ENCODE measurements around the gene SOBP. TPM values are rescaled to one million over a fixed set of nuclear protein-coding genes. Genes with fewer than 3 reads are reported as not detected.

The SOBP gene
- total and polyA plus RNA-seq, 2 donors (not counting 3 experiments of a cell fraction or from before 2014, with no cell fraction given) = 0.35 to 6.6 TPM

- H3K4me3 ChIP-seq (replicated peaks in 1 of 3; ENCODE audit: insufficient read depth in 1 of 3, low read depth in 1 of 3, low read length in 3 of 3) = no peak overlapping the region
- H3K4me2 ChIP-seq (ENCODE audit: insufficient read depth, low read length) = no peak overlapping the region
Observed at GRCh38 chr6:107660839-107661238, 170.9 kb downstream of the SOBP start.

More at GRCh38 chr6:107660839-107661238, 170.9 kb downstream of the SOBP start:
- DNase-seq (ENCODE audit: low read depth, low spot score) = no peak
- dilution Hi-C loops (cut with MboI; ENCODE audit: extremely low pct_ligation_motif_present, low sequenced_read_pairs) (no loop called here), intact Hi-C loops (cut with micrococcal nuclease) (no loop called here)
- TF ChIP-seq CTCF (IDR thresholded peaks at IDR 0.05; ENCODE audit: extremely low read depth in 1 of 2, insufficient read depth in 1 of 2, low read depth in 1 of 2, low read length in 2 of 2) (no peak), EZH2 (IDR thresholded peaks at IDR 0.05; ENCODE audit: borderline replicate concordance, low read depth, low read length, severe bottlenecking) (no peak), POLR2AphosphoS5 (IDR thresholded peaks at IDR 0.05; ENCODE audit: insufficient read depth, low read depth, low read length) (no peak), JUN (IDR thresholded peaks at IDR 0.05; ENCODE audit: borderline replicate concordance, insufficient read depth, insufficient read length, low read depth) (no peak), FOS (IDR thresholded peaks at IDR 0.05; ENCODE audit: borderline replicate concordance, insufficient read depth, low read length) (no peak), MAX (IDR thresholded peaks at IDR 0.05; ENCODE audit: insufficient read depth, insufficient read length) (no peak), POLR2A (IDR thresholded peaks at IDR 0.05; ENCODE audit: low read depth, low read length) (no peak), MYC (IDR thresholded peaks at IDR 0.05; ENCODE audit: low read depth, low read length) (no peak), GATA2 (IDR thresholded peaks at IDR 0.05; ENCODE audit: insufficient read depth, insufficient read length, low read depth, low read length) (no peak)
- Histone ChIP-seq H3K27me3 (ENCODE audit: control insufficient read depth in 2 of 2, insufficient read depth in 2 of 2, low read length in 2 of 2) (peaks cover 0 to 2% of the 10 kb centered on the region in 2 experiments), H2AFZ (ENCODE audit: low read depth, low read length) (no peak overlapping the region), H3K4me1 (ENCODE audit: control insufficient read depth, extremely low read depth, insufficient read depth, low read length) (peaks cover 33% of the 10 kb centered on the region), H3K9ac (replicated peaks; ENCODE audit: extremely low read depth, insufficient read depth, low read length) (no peak overlapping the region), H3K27ac (ENCODE audit: insufficient read depth, low read depth, low read length) (no peak overlapping the region), H3K9me1 (replicated peaks; ENCODE audit: control insufficient read depth, extremely low read depth, insufficient read depth, low read length) (no peaks in the 10 kb centered on the region), H3K9me3 (replicated peaks; ENCODE audit: control insufficient read depth, insufficient read depth, low read length) (no peaks in the 10 kb centered on the region), H3K79me2 (ENCODE audit: control insufficient read depth, insufficient read depth, low read length) (no peaks in the 10 kb centered on the region), H3K36me3 (ENCODE audit: control insufficient read depth in 2 of 2, extremely low read depth in 1 of 2, insufficient read depth in 2 of 2, low read length in 2 of 2) (no peaks in the 10 kb centered on the region), H4K20me1 (replicated peaks; ENCODE audit: control insufficient read depth, extremely low read depth, insufficient read depth, low read length) (no peaks in the 10 kb centered on the region)
- CTCF ChIA-PET = no interaction called here
- no TSS peak for BruUV-seq (replicated peaks)
- POLR2A ChIA-PET = no interaction called here
- no peak for FAIRE-seq
